COR-L47 (cell line): ENCODE measurements around the gene ZNF566.
A peak's percentile ranks its signal among the peaks of the same experiment; 100 is the strongest.

Source experiments
- DNase-seq: peaks from one replicate; lab custom pipeline; 2025; lab: John Stamatoyannopoulos, UW

ZNF566 gene

GRCh38 chr19:36441339-36441738 is 48.0 kb downstream of the ZNF566 start:
- no peak for DNase-seq

GRCh38 chr19:36436531-36436930 is 52.8 kb downstream of the ZNF566 start:
- no peak for DNase-seq

- no peak for DNase-seq
These were observed 65.4 kb downstream of the ZNF566 start for GRCh38 chr19:36423925-36424324.

- DNase-seq: no peak
These were observed 67.4 kb downstream of the ZNF566 start for GRCh38 chr19:36421749-36422481.

- no peak for DNase-seq
These were observed 68.2 kb downstream of the ZNF566 start for GRCh38 chr19:36420961-36421748.

- DNase-seq: peak; percentile 46
These were observed 70.9 kb downstream of the ZNF566 start, which contains the start of gene ZFP82 for GRCh38 chr19:36418287-36419001. TSS of gene ZFP82 (minus strand) at chr19:36418644. CDS start at chr19:36409789, 8,855 bp downstream.

- no peak for DNase-seq
These were observed 71.5 kb downstream of the ZNF566 start for GRCh38 chr19:36417752-36418286.

GRCh38 chr19:36409841-36410240 is 79.5 kb downstream of the ZNF566 start:
- no peak for DNase-seq

- no peak for DNase-seq
These were observed 81.3 kb downstream of the ZNF566 start for GRCh38 chr19:36408101-36408500.

GRCh38 chr19:36404498-36404897 is 84.9 kb downstream of the ZNF566 start:
- no peak for DNase-seq

- DNase-seq: no peak
These were observed 87.9 kb downstream of the ZNF566 start for GRCh38 chr19:36401475-36401874.

- DNase-seq: no peak
These were observed 90.8 kb downstream of the ZNF566 start for GRCh38 chr19:36398571-36398970.
